Panc1 (cell line): ENCODE data around the gene UPK1B. TPM values are rescaled to one million over a fixed set of nuclear protein-coding genes. Genes with fewer than 3 reads are reported as not detected.

Experiments used
- ATAC-seq: fragments of 200-7000 bp; cut with Tn5 transposase; 2 replicates; pipeline ENCODE4 v1.9.1; 2020; ENCODE audit warnings: mild to moderate bottlenecking, moderate library complexity
- BruUV-seq: library from RNA; stranded (reverse); fragments of 400-500 nt; replicated peaks from 2 replicates; lab custom pipeline; 2021; lab: Mats Ljungman, UMichigan
- CTCF ChIA-PET: fragments of 300-600 bp; sonication (Branson Sonifier 250); formaldehyde crosslinking; loops from one replicate; lab custom pipeline; 2022; ENCODE audit warnings: antibody characterized with exemption; lab: Charles Lee
- POLR2A ChIA-PET: fragments of 300-600 bp; sonication (Branson Sonifier 250); formaldehyde crosslinking; loops from one replicate; lab custom pipeline; 2022; ENCODE audit warnings: antibody characterized with exemption; lab: Charles Lee
- DNase-seq: peaks from one replicate; pipeline ENCODE4 v3.0.0-alpha.2; 2010; ENCODE audit warnings: low read depth, low spot score
- H3K27ac ChIP-seq: 2 replicates; pipeline ENCODE4 v1.5.1; 2011; ENCODE audit warnings: mild to moderate bottlenecking, low read length, inconsistent platforms
- H3K27me3 ChIP-seq: fragments of 200-500 bp; sonication (Bioruptor generic); 2 replicates; pipeline ENCODE4 v1.6.0; 2014; ENCODE audit warnings: low read length, inconsistent platforms; ENCODE audit not compliant: control insufficient read depth, insufficient read depth
- H3K36me3 ChIP-seq: fragments of 200-500 bp; sonication (Bioruptor generic); 2 replicates; pipeline ENCODE4 v1.5.1; 2014; ENCODE audit warnings: inconsistent platforms, mild to moderate bottlenecking, low read length, moderate library complexity; ENCODE audit not compliant: control insufficient read depth, insufficient read depth
- H3K4me1 ChIP-seq: 2 replicates; pipeline ENCODE4 v1.5.1; 2011; ENCODE audit warnings: inconsistent platforms, mild to moderate bottlenecking, low read length, moderate library complexity; ENCODE audit not compliant: control insufficient read depth, insufficient read depth
- H3K4me3 ChIP-seq, 2 experiments: 2 replicates each; pipeline ENCODE4 v1.5.1; 2011 to 2012; ENCODE audit warnings: low read depth in 2 of 2, low read length in 2 of 2, mild to moderate bottlenecking in 2 of 2, inconsistent platforms in 1 of 2, moderate library complexity in 1 of 2
- H3K9me3 ChIP-seq: fragments of 200-500 bp; sonication (Bioruptor generic); 2 replicates; pipeline ENCODE4 v1.5.1; 2014; ENCODE audit warnings: low read depth, mild to moderate bottlenecking, inconsistent platforms, low read length, moderate library complexity; ENCODE audit not compliant: control insufficient read depth, insufficient read depth
- POLR2AphosphoS5 ChIP-seq: IDR thresholded peaks from 2 replicates; pipeline ENCODE4 v1.6.1; 2012; ENCODE audit warnings: mild to moderate bottlenecking, low read depth, low read length, moderate library complexity
- REST ChIP-seq, 2 experiments: IDR thresholded peaks; 2 replicates each; pipeline ENCODE4 v1.6.1; 2011 to 2012; ENCODE audit warnings: low read depth in 2 of 2, control low read depth in 1 of 2, low read length in 1 of 2, mild to moderate bottlenecking in 1 of 2, moderate library complexity in 1 of 2; ENCODE audit not compliant: insufficient read depth in 1 of 2
- SIN3A ChIP-seq: IDR thresholded peaks from 2 replicates; pipeline ENCODE4 v1.6.1; 2012; ENCODE audit warnings: low read depth, mild to moderate bottlenecking, low read length, moderate library complexity, borderline replicate concordance; ENCODE audit not compliant: insufficient read depth
- TCF7L2 ChIP-seq: IDR thresholded peaks from 2 replicates; pipeline ENCODE4 v1.6.1; 2011; ENCODE audit warnings: mild to moderate bottlenecking, low read depth, low read length, inconsistent platforms
- in situ Hi-C: cut with HindIII; loops from 2 replicates; pipeline ENCODE4 v1.10.0; 2016; ENCODE audit warnings: low sequenced_read_pairs, low pct_unique_long_range_greater_than_20kb
- intact Hi-C: fragments of 100-400 bp; cut with micrococcal nuclease; formaldehyde crosslinking; loops from one replicate; pipeline ENCODE4 v1.10.0; 2022; ENCODE audit not compliant: unreplicated experiment
- total RNA-seq: library from RNA; stranded (reverse); gene quantifications from one replicate; pipeline ENCODE4 v1.2.1, GENCODE V29; 2021; ENCODE audit not compliant: unreplicated experiment
- TF ChIP-seq, protein P1 (sequence below): fragments of 450-650 bp; IDR thresholded peaks from 2 replicates; pipeline ENCODE4 v1.5.1; 2017; ENCODE audit warnings: mild to moderate bottlenecking

UPK1B gene
- total RNA-seq, 1 experiment from 2014 or later, result 4.4 TPM

DNA sequence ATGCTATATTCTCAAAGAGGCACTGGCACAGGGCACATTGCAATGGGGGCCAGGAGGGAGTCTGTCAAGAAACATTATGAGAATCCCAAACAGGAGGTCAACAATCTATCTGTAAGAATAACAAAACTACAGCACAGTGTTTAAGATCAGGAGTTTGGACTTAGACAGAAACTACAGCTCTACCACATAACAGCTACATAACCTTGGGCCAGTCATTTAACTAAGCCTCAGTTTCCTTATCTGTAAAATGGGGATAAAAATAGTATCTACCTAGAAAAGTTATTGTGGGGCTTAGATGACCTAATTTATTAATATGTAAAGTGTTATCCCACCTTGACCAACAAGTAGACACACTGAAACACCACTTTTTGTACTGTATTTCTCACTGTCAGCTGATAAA is 57.3 kb downstream of the UPK1B start:
- no TSS peak for BruUV-seq
- CTCF ChIA-PET, result no interaction called here
- no peak for ATAC-seq

GRCh38 chr3:119234610-119235009 is 61.2 kb downstream of the UPK1B start:
- Histone ChIP-seq H3K4me3 (no peak overlapping the region), H3K27me3 (no peaks in the 10 kb centered on the region), H3K27ac (no peak overlapping the region), H3K4me1 (peaks cover 13% of the 10 kb centered on the region), H3K9me3 (no peaks in the 10 kb centered on the region), H3K36me3 (peaks cover 14% of the 10 kb centered on the region)
- TF ChIP-seq, protein P1, sequence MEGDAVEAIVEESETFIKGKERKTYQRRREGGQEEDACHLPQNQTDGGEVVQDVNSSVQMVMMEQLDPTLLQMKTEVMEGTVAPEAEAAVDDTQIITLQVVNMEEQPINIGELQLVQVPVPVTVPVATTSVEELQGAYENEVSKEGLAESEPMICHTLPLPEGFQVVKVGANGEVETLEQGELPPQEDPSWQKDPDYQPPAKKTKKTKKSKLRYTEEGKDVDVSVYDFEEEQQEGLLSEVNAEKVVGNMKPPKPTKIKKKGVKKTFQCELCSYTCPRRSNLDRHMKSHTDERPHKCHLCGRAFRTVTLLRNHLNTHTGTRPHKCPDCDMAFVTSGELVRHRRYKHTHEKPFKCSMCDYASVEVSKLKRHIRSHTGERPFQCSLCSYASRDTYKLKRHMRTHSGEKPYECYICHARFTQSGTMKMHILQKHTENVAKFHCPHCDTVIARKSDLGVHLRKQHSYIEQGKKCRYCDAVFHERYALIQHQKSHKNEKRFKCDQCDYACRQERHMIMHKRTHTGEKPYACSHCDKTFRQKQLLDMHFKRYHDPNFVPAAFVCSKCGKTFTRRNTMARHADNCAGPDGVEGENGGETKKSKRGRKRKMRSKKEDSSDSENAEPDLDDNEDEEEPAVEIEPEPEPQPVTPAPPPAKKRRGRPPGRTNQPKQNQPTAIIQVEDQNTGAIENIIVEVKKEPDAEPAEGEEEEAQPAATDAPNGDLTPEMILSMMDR, result no peak
- TF ChIP-seq TCF7L2, result no peak
- TF ChIP-seq POLR2AphosphoS5, result no peak
- TF ChIP-seq REST (IDR thresholded peaks at IDR 0.05; ENCODE audit: insufficient read depth in 1 of 2, low read depth in 2 of 2, low read length in 1 of 2), result no peak
- TF ChIP-seq SIN3A, result no peak
- in situ Hi-C loops (no loop called here), intact Hi-C loops (no loop called here)
- DNase-seq (no peak), ATAC-seq (no peak)
- no TSS peak for BruUV-seq
- ChIA-PET CTCF (no interaction called here), POLR2A (interaction anchor here (0.7 kb wide), 1 partner anchor 348 kb away, joined by 4 read pairs; no protein-coding TSS in a partner anchor)

More for the DNA sequence above, 57.3 kb downstream of the UPK1B start:
- no peaks in the 10 kb centered on the region for H3K4me1 ChIP-seq
- H3K27ac ChIP-seq, result no peak overlapping the region
- TF ChIP-seq SIN3A (no peak), POLR2AphosphoS5 (no peak), TCF7L2 (no peak), REST (IDR thresholded peaks at IDR 0.05; ENCODE audit: insufficient read depth in 1 of 2, low read depth in 2 of 2, low read length in 1 of 2) (no peak)
- TF ChIP-seq, protein P1, result no peak
- H3K27me3 ChIP-seq, result no peaks in the 10 kb centered on the region
- peaks cover 7% of the 10 kb centered on the region; the same call in 1 of the 2 replicates for H3K36me3 ChIP-seq
- H3K4me3 ChIP-seq, result no peak overlapping the region
- POLR2A ChIA-PET, result interaction anchor here (0.6 kb wide), 1 partner anchor 158 kb away, joined by 3 read pairs; no protein-coding TSS in a partner anchor
- no peaks in the 10 kb centered on the region for H3K9me3 ChIP-seq
- no peak for DNase-seq
- in situ Hi-C loops (no loop called here), intact Hi-C loops (no loop called here)
